HUES6 (cell line): Measurements from ENCODE around the gene PHYH.

Experiments used
- H3K27ac ChIP-seq: 2 replicates; pipeline ENCODE4 v1.7.0; 2013; ENCODE audit warnings: low read depth, mild to moderate bottlenecking, low read length, inconsistent platforms
- H3K27me3 ChIP-seq: 2 replicates; pipeline ENCODE4 v1.6.1; 2013; ENCODE audit warnings: low read length; ENCODE audit not compliant: control insufficient read depth, insufficient read depth
- H3K36me3 ChIP-seq: 2 replicates; pipeline ENCODE4 v1.6.1; 2013; ENCODE audit warnings: low read length; ENCODE audit not compliant: control insufficient read depth, insufficient read depth
- H3K4me1 ChIP-seq: 2 replicates; pipeline ENCODE4 v1.6.1; 2013; ENCODE audit warnings: low read length; ENCODE audit not compliant: control insufficient read depth, insufficient read depth
- H3K4me3 ChIP-seq: 2 replicates; pipeline ENCODE4 v1.5.1; 2013; ENCODE audit warnings: low read depth, low read length
- H3K9ac ChIP-seq: one replicate; pipeline ENCODE4 v1.6.1; 2013; ENCODE audit warnings: mild to moderate bottlenecking, low read length
- H3K9me3 ChIP-seq: 2 replicates; pipeline ENCODE4 v1.6.1; 2013; ENCODE audit warnings: low read depth, low read length; ENCODE audit not compliant: control insufficient read depth, insufficient read depth

Gene PHYH

DNA sequence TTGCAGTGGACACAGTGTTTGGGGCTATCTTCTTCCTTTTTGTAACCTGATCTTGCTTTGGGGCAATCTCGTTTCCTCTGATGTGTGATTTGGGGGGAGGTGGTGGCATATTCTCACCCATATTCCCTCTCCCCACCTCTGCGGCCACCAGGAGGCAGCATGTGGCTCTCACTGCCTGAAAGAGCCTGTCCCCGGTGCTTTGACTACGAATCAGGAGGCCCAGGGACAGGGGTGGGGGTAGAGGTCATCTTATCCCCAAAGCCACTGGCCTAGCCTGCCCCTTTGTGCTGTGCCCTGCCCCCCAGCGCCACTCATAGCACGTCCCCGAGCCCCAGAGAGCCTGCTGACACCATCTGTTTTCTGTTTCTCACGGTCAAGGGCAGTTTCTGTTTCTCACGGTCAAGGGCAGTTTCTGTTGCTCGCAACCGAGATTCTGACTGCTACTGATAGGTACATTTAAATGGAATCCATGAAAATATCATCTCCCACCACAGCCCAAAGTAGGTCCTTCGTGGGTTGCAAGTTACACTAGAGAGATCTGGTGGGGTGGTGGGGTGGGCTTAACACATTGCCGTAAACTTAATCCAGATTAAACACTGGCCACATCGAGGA, 28.2 kb downstream of the PHYH start:
- Histone ChIP-seq H3K36me3 (no peaks in the 10 kb centered on the region), H3K9ac (peak overlapping the region; percentile 9), H3K4me1 (peaks cover 15% of the 10 kb centered on the region), H3K27me3 (no peaks in the 10 kb centered on the region), H3K9me3 (no peaks in the 10 kb centered on the region), H3K4me3 (no peak overlapping the region), H3K27ac (no peak overlapping the region)

- Histone ChIP-seq H3K27me3 (no peaks in the 10 kb centered on the region), H3K4me3 (no peak overlapping the region), H3K36me3 (no peaks in the 10 kb centered on the region), H3K27ac (no peak overlapping the region), H3K9ac (no peak overlapping the region), H3K4me1 (peaks cover 15% of the 10 kb centered on the region), H3K9me3 (no peaks in the 10 kb centered on the region)
Measured at GRCh38 chr10:13270877-13271551, 28.9 kb downstream of the PHYH start.

DNA sequence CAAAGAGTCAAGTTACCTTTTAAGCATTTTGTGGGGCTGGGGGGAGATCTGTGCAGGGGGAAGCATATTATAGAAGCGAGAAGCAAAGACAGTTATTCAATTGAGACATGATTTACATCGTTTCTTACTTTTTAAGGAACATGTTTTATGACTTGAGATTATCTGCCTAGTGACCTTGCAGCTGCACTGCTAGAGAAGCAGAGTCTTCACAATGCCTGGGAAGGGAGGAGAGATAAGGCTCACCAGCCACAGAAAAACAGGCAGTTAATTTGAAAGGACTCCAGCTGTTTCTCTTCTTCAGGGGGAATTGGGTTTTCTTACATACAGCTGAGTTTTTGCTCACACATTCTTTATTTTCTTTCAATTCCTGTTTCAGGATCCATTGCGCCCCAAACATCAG, 31.0 kb downstream of the PHYH start:
- Histone ChIP-seq H3K9ac (no peak overlapping the region), H3K4me1 (peaks cover 15% of the 10 kb centered on the region), H3K9me3 (no peaks in the 10 kb centered on the region), H3K27me3 (no peaks in the 10 kb centered on the region), H3K4me3 (no peak overlapping the region), H3K36me3 (no peaks in the 10 kb centered on the region), H3K27ac (no peak overlapping the region)

DNA sequence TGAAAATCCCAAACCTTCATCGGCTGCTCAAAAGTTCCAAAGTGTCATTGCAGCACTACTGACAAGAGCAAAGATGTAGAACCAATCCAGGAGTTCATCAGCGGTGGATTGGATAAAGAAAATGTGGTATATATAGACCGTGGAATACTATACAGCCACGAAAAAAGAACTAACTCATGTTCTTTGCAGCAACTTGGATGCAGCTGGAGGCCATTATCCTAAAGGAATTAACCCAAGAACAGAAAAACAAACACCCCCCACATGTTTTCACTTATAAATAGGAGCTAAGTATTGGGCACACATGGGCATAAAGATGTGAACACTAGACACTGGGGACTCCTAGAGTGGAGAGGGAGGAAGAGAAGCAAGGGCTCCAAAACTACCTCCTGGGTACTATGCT, 31.6 kb downstream of the PHYH start:
- H3K27me3 ChIP-seq, result no peaks in the 10 kb centered on the region; the same call in 1 of the 2 replicates
- H3K9me3 ChIP-seq, result no peaks in the 10 kb centered on the region
- no peaks in the 10 kb centered on the region for H3K36me3 ChIP-seq
- no peak overlapping the region for H3K9ac ChIP-seq
- peaks cover 15% of the 10 kb centered on the region for H3K4me1 ChIP-seq
- no peak overlapping the region for H3K27ac ChIP-seq
- H3K4me3 ChIP-seq, result no peak overlapping the region

GRCh38 chr10:13263591-13263990, 36.3 kb downstream of the PHYH start:
- no peaks in the 10 kb centered on the region for H3K9me3 ChIP-seq
- no peak overlapping the region for H3K9ac ChIP-seq
- H3K36me3 ChIP-seq, result no peaks in the 10 kb centered on the region
- no peak overlapping the region for H3K27ac ChIP-seq
- no peaks in the 10 kb centered on the region; the same call in 1 of the 2 replicates for H3K27me3 ChIP-seq
- H3K4me3 ChIP-seq, result no peak overlapping the region
- 0 out of 2 replicates have a peak, but pooled peaks cover under 1% of the 10 kb centered on the region for H3K4me1 ChIP-seq

GRCh38 chr10:13262433-13262832, 37.4 kb downstream of the PHYH start:
- Histone ChIP-seq H3K27ac (no peak overlapping the region), H3K36me3 (no peaks in the 10 kb centered on the region), H3K27me3 (no peaks in the 10 kb centered on the region; the same call in 1 of the 2 replicates), H3K4me1 (no peaks in the 10 kb centered on the region), H3K4me3 (no peak overlapping the region), H3K9me3 (no peaks in the 10 kb centered on the region), H3K9ac (no peak overlapping the region)

DNA sequence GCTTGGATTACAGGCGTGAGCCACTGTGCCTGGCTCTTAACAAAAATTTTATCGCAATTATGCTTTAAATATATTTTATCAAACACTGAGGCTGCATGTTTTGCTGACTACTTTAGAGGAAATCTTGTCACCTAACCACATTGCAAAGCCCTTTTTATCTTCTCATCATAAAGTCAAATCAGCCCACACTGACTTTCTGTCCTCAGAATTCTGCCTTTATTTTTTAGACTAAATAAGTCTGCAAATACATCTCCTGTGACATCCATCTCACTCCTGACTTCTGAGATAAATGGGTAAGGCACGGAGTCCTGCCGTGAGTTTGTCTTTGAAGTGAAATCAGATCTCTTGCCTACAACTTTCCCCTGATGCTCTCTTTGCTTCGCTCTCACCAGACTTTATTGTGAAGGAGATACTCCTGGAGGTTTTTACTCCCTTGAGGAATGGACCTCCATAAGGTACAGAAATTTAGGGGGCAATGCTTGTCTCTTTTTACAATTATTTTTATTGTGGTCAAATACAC, 42.2 kb downstream of the PHYH start:
- Histone ChIP-seq H3K27ac (no peak overlapping the region), H3K4me3 (no peak overlapping the region), H3K36me3 (no peaks in the 10 kb centered on the region), H3K9ac (no peak overlapping the region), H3K27me3 (no peaks in the 10 kb centered on the region), H3K4me1 (no peaks in the 10 kb centered on the region), H3K9me3 (no peaks in the 10 kb centered on the region)

DNA sequence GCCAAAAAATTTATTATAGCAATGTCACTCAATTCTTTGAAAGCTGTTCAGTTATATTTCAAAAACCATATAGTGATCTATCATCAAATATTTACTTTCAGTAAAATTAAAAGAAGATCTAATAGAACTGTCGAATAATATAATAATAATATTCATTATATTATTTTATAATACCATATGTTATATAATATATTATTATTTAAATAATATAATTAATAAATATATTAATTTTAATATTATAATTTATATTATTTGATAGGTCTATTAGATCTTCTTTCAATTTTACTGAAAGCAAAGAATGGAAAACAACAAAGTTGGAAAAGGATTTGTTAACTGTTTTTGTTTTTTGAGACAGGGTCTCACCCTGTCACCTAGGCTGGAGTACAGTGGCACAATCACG, 43.2 kb downstream of the PHYH start:
- Histone ChIP-seq H3K9me3 (no peaks in the 10 kb centered on the region), H3K27ac (no peak overlapping the region), H3K4me3 (no peak overlapping the region), H3K4me1 (no peaks in the 10 kb centered on the region), H3K27me3 (no peaks in the 10 kb centered on the region), H3K36me3 (no peaks in the 10 kb centered on the region), H3K9ac (no peak overlapping the region)

GRCh38 chr10:13253726-13254125, 46.1 kb downstream of the PHYH start:
- no peaks in the 10 kb centered on the region for H3K36me3 ChIP-seq
- no peak overlapping the region for H3K4me3 ChIP-seq
- no peak overlapping the region for H3K9ac ChIP-seq
- no peak overlapping the region for H3K27ac ChIP-seq
- no peaks in the 10 kb centered on the region for H3K4me1 ChIP-seq
- H3K27me3 ChIP-seq, result no peaks in the 10 kb centered on the region
- H3K9me3 ChIP-seq, result no peaks in the 10 kb centered on the region

DNA sequence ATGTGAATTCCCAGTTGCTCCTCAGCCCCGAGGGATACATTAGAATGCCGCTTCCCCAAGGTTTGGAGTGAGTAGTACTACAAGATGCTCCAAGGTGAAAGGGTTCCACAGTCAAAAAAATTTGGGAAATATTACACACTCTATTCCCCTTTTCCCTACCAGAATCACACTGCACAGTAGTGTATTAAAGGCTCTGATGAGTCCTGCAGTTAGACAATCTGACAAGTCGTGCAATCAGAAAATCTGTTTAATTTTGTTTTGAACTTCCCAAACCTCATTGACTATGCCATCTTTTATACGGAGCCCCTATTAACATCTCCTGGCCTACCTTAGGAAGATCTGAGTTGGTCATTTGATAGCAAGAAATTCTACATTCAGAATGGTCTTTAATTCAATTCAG, 52.1 kb downstream of the PHYH start:
- Histone ChIP-seq H3K4me3 (no peak overlapping the region), H3K36me3 (no peaks in the 10 kb centered on the region), H3K27me3 (no peaks in the 10 kb centered on the region), H3K27ac (no peak overlapping the region), H3K9ac (no peak overlapping the region), H3K4me1 (no peaks in the 10 kb centered on the region), H3K9me3 (no peaks in the 10 kb centered on the region)

DNA sequence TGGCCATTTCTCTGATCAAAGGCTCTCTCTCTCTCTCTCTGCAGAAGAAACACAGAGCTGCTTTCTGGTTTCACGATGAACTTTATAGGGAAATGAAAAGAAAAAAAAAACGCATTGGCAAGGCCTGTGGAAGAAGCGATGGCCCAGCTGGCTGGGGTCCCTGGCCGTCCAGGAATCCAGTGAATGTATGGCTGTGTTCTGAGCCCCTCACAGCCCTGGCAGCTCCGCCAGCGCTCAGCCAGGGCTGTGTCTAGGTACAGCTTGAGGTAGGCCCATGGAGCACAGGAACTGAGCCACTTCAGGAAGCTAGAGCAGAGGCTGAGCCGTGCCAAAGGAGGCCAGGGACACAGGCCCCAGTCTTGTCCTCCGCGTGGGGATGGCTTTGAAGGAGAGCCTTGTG, 52.6 kb downstream of the PHYH start:
- no peak overlapping the region for H3K4me3 ChIP-seq

More for the DNA sequence above, 52.6 kb downstream of the PHYH start:
- Histone ChIP-seq H3K27ac (no peak overlapping the region), H3K27me3 (no peaks in the 10 kb centered on the region), H3K9ac (no peak overlapping the region), H3K9me3 (no peaks in the 10 kb centered on the region), H3K4me1 (no peaks in the 10 kb centered on the region), H3K36me3 (no peaks in the 10 kb centered on the region)
